CD4-positive, alpha-beta T cell treated with Interleukin-17A for 1 hour (primary cell): ENCODE results near the gene SLC9A3.

Experiments
- DNase-seq: peaks from one replicate; pipeline ENCODE4 v3.0.0-alpha.2; 2020

Gene SLC9A3

DNA sequence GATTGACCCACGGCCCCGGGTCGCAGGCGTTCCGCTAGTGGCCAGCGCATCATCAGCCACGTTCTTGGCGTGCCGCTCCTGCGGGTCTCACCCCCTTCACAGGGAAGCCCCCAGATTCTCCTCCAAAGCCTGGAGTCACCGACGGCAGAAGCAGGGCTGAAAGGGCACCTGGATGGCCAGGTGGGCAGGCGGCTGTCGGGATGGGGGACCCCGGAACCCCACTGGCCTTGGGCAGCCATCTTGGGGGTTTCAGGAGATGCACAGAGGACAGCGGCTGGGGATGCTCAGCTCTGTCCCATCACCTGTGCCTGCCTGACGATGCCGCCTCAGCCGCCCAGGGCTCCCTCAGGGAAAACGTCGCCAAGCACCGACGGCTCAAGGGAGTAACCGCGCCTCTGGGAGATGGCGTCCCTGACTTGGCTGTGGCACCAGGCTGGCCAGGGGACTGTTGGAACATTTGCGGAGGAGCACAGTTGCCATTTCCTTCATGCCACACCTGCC lies 14.1 kb upstream of the SLC9A3 start:
- DNase-seq, result no peak

DNA sequence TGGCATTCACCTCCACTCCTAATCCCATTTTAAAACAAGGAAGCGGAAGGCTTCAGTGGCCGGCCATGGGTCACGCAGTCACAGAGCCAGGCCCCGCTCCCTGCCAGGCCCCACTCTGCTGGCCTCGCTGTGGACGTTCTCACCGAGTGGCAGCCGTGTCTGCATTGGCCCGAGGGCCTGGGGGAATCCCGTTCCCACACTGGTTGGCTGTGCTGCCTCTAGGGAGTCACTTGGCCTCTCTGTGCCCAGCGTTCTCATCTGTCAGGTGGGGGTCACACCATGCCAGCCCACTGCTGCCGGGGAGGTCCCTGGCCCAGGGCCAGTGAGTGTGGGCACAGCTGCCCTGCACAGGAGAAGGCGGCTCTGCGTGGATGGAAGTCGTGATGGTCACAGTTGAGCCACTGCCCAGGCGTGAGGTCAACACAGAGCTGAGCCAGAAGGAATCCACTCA lies 13.4 kb upstream of the SLC9A3 start:
- DNase-seq, result no peak

DNA sequence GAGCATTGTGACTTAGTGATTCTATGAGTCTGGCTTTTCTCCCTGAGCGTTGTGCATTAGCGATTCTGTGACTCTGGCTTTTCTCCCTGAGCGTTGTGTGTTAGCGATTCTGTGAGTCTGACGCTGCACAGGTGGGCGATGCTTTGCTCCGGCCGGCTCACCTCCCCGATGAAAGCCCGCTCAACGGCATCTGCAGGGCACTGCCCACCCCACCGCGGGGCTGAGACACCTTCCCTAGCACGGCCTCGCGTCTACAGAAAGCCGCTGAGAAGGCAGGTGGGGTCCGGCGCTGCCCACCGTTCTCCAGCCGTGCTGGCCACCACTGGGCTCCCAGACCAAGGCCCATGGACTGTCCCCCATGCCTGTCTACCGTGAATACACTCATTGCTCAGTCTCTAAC lies 12.8 kb upstream of the SLC9A3 start:
- no peak for DNase-seq

DNA sequence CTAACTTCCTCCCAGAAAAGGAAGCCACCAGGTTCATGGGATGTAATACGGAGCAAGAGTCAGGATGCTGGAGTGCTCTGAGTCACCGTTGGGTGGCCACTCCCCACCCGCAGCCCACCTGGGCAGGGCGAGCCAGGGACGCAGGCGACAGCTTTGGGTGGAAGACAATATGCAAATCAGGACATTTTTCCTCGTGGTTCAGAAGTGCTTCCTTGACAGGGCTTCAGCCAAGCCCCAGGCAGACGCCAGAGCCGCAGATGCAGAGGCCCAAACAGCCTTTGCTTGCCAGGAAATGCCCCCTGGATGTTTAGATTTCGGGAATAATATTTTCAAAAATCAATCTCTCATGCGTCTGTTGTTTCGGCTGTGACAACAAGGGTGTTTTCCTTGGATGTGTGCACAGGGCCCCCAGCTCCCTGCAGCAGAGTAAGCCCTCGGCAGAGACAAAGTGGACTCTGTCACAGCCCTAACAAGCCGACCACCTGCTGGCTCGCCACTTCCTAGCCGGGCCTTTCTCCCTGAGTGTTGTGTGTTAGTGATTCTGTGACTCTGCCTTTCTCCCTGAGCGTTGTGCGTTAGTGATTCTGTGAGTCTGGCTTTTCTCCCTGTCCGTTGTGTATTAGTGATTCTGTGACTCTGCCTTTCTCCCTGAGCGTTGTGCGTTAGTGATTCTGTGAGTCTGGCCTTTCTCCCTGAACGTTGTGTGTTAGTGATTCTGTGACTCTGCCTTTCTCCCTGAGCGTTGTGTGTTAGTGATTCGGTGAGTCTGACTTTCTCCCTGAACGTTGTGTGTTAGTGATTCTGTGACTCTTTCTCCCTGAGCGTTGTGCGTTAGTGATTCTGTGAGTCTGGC lies 11.8 kb upstream of the SLC9A3 start:
- no peak for DNase-seq

DNA sequence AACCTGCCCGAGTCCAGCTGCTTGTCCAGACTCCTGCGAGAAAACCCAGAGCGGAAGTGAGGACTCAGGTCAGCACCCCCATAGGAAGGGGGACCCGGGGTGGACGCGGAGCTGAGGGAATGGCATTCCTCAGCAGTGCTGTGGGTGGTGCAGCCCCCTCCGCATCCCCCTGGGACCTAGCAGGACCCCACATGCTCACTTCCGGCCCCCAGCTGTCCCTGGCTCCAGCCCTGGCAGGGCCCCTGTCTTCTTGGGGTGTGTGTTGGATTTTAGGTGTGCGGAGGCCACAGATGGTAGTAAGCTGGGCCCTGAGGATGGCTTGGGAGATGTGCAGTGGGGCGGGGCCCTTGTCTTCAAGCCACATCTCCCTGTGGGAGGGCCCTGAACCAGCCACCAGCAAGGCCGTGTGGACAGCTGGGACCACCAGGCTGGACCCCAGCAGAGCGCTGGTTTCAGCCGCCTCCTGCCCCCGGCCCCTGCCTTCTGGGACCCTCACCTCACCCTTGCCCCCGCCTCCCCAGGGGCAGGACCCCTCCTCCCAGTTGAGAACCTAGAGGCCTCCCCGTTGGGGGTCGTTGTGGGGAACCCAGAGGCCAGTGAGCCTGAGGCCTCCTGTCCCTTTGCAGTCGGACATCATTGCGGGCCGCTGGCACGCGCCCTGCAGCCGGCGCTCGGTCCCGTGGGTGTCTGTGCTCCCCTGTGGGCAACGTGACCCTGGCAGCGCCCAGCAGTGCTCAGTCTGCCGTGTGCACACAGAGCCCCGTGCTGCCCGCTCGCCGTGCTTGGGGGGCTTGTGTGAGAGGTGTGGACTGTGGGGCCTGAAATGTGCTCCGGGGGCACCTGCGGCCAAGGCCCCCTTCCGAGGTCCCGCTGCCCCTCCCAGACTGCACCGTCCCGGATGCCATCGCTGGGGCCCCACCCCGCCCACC lies 10.8 kb upstream of the SLC9A3 start:
- DNase-seq, result no peak

DNA sequence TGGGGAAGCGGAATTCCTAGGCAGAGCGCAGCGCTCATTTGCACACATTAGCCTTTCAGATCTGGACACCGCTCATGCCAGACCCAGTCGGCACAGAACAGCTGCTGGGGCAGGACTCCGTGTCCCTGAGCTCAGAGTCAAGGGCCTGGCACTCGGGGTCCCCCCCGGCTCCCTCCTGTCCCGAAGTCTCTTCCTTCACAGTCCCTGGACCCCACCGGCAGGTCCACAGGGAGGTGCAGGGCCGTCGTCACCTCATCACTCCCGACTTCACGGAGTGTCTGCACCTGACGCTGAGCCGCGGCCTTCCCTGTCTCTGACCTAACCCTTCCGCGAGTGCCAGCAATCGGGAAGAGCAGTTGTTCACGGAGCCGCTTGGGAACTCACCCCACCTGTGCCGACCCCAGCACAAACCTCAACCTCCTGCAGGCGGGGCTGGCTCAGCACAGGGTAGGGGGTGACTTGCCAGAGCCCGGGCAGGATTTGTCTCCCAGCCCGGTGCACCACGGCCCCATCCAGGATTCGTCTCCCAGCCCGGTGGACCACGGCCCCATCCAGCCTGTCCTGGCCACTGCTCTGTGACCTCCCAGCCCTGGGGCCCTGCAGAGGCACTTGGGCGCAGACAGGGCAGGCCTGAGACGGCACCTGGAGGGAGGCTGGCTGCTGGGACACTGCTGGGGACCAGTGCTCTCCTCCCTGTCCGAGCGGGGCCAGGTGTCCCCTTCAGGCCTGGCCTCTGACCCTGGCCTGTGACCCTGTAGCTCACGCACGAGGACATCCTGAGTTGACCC lies 9.9 kb upstream of the SLC9A3 start:
- no peak for DNase-seq

DNA sequence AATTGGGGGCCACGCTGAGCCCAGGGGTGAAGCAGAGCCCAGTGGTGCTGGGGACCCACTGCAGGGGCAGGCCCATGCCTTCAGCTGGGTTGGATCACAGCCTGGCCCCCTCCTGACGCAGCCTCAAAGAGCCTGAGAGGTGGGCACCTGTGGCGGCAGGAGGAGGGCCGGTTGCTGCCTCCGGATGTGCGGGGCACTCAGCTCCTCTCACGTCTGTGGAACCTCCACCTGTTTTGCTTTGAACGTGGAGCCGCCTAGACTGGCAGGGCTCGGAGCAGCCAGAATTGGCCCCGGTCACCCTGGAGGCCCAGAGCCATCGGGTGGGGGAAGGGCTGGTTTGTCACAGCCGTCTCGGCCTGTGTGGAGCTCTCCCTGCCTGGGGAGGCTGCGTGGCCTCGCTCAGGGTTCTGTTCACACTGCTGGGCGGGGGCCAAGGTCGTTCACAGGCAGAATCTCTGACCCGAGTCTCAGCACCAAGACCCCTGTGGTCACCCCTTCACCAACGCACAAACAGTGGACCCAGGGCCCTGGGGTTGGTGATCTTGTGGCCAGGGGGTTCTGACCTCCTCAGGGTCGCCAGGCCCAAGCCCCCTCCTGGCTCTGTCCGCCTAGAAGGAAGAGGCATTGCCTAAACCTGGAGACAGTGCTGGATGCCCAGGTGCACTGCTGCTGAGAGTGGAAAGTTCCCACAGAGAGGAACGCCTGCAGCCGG lies 9.2 kb upstream of the SLC9A3 start:
- no peak for DNase-seq

DNA sequence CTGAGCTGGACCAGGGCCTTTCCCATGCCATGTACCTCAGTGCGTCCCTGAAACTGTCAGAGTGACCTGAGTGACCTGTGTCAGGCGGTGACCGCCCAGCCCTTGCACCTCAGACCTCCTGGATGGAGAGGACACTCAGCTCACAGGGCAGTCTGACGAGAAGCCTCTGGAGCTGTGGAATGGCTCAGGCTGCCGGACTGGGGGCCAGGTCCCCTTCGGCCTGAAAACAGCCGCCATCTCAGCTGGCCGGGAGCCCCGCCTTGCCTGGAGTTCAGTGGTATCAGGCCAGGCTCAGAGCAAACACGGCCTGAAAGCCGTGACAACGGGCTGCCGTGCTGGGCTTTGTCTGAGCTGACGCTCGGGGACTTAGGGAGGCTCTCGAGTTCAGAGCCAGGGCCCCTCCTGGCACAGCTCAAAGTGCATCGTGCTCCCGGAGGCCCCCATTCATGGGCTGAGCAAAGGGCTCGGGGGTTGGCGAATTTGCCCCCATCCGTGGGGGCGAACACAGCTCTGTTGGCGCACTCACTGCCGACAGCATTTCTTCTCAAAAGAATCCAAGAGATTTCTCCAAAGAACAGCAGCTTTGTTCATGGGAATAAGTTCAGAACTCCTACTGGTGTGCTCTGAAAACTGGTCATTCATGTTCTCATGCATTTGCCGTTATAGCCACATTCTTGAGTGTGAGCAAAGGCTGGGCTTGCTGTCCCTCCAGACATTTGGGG lies 8.4 kb upstream of the SLC9A3 start:
- DNase-seq, result no peak

DNA sequence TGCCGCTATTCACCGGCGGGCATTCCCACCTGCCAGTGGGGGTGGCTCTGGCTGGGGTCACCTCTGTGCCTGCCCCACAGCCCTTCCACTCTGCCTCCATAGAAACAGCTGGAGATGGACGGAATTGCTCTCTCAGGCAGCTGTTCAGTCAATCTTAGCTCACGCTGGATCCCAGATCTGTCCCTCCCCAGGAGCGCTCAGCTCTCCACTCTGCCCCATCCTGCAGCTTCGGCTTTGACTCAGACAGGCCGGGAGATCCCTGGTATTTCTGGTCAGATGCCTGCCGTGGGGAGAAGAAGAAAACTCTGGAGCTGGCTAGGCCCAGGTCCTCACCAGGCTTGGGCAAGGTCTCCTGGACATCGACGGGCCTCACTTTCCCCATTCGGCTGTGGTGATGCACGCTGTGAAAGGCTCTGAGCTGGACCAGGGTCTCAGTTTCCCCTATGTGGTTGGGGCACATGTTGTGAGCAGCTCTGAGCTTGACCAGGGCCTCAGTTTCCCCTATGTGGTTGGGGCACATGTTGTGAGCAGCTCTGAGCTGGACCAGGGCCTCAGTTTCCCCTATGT lies 7.6 kb upstream of the SLC9A3 start:
- DNase-seq, result no peak

DNA sequence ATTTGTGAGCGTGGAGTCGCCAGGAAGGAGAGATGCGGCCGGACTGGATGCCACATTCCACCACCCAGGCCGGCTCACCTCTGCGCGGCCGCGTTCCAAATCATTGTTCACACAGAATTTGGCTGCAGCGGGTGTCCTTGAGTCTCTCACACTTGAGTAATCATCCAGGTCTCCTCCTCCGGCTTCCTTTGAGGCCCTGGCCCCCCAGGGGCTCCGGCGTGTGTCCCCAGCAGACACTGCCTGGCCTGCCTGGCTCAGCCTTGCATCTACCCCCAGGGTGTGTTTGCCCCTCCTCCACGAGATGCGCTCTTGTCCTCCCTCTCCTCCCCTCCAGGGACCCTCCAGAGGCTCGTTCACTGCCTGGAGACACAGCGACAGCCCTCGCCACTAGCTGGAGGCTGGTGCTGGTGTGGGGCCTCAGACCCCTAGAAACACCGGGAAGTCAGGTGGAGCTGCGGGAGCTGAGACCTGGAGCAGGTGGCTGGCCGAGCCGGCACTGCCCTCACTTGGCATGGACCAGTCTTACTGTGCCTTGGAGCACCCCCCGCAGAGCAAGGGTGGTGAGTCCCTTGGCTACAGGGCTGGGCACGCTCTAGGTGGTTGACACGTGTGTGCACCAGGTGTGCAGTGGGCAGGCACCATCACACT lies 7.0 kb upstream of the SLC9A3 start:
- no peak for DNase-seq

DNA sequence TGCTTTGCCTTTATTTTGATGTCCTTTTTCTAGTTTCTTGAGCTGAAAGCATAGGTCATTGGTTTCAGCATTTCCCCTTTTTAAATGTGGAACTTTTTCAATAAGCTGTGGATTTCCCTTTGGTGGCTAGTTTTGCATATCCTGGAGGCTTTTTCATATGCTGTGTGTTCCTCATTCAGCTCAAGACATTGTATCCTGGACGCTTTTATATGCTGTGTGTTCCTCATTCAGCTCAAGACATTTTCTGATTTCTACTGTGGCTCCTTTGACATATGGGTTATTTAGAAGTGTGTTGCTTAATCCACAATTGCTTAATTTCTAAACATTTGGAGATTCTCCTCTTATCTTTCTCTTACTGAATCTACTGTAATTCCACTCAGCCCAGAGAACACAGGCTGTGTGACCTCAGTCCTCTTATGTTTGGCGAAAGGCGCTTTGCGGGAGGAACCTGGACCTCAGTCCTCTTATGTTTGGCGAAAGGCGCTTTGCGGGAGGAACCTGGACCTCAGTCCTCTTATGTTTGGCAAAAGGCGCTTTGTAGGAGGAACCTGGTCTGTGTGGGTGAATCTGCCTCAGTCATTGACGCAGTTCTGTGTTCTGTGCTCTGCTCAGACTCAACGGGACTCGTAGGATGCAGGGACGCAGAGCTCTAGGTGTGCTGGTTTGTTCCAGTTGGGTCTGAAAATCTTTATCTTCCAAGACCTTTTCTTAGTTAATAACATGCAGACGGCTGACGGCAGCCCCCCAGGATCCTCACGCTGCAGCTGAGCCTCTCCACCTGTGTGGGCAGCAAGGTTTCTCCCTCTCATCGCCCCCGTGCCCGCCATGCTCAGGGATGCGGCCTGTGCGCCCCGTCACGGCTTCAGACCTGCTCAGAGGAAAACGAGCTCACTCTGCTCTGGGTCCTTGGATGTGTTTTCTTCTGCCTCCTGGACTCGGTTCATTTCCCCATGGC lies 6.0 kb upstream of the SLC9A3 start:
- DNase-seq, result peak; percentile 16

DNA sequence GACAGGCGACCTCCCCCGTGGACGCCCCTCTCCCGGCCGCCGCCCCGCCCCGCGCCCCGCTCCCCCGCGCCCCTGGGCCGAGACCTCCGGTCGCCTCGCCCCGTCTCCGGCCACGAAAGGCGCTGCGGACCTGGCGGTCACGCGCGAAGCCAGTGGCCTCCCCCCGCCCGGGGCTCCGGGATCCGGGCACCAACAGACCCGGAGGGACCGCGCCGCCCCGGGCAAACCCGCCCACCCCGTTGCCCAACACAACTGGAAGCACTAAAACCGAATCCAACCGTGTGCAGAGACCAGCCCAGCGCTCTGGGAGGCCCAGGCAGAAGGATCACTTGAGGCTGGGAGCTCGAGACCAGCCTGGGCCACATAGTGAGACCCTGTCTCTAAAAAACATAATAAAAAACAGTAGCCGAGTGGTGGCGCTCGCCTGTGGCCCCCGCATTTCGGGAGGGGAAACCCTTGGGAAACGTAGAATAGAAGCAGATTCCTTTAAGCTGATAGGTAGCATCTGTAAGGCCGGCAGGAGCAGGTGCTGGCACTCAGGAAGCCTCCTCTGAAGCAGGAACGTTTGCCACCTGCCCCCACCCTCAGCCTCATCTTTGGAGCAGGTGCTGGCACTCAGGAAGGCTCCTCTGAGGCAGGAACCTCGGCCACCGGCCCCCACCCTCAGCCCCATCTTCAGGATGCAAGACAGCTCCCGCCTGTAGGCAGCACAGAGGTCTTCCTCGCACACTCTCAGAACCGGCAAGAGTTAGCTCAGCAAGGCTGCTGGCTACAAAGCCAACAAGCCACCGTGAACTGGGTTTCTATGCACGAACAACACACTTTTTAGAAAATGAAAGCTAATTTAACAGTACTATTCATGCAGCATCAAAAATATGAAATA lies 4.6 kb upstream of the SLC9A3 start:
- no peak for DNase-seq

DNA sequence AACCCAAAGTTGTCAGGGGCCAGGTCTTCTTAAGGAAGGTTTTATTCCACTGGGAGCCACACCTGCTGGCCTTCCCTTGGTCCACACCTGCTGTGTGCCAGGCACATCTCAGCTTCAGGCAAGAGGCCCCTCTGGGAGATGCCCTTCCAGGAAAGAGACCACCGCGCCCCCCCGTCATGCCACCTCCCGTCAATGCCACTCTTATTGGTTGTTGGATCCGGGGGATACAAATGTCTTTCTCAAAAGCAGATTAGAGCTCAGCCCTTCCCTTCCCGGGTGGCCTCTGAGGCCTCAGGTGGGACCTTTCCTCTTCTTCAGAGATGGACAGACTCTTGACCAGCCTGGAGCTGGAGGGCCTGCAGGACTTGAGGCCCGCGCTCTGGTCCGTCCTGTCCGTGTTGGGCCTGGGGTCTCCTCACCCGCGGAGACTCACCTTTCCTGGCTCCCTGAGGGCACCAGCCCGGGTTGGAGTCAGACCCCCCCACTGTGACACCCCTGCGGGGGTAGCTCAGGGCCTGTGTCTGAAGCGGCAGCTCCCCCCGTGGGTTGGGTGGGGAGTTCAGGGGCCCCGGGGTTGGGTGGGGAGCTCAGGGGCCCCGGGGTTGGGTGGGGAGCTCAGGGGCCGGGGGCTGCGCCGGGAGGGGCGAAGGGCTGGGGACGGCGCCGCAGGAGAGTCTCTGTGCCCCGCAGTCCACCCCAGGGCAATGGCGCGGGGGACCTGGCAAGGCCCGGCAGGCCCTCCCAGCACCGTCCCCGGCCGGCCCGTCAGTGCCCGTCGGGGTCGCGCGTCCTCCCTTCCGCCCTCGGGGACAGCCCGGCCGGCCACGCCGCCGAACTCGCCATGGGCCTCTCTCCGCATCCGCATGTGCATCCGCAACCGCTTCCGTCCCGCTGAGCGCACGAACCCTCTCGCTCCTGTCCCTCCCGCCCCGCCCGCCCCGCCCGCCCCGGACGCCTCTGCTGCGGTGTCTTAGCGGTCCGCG lies 3.7 kb upstream of the SLC9A3 start:
- DNase-seq, result no peak

DNA sequence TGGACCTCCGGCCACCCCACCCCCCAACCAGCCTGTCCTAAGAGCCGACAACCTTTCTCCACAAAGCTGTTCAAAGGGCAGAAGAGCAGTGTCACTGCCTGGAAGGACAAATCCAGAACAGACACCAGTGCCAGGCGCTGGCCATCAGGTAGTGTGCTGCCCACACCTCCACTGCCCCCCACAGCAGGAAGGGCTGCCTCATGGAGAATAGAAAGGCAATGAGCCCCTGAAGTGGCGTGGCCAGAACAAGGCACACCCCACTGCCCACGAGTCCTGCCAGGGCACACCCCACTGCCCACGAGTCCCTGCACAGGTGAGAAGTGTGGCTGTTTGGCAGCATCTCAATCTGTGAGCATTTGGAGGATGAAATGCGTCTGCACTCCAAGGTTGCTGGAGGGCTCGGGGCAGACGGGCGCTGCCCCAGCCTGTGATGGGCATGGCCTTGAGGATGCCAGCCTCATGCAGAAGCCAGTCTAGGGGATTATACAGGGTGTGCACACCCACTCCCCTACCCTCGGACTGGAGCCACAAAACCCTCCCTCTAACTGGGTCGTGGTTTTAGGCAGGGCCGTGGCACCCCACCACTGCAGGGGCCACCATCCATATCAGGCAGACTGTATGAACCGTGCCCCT lies 2.3 kb upstream of the SLC9A3 start:
- DNase-seq, result no peak

DNA sequence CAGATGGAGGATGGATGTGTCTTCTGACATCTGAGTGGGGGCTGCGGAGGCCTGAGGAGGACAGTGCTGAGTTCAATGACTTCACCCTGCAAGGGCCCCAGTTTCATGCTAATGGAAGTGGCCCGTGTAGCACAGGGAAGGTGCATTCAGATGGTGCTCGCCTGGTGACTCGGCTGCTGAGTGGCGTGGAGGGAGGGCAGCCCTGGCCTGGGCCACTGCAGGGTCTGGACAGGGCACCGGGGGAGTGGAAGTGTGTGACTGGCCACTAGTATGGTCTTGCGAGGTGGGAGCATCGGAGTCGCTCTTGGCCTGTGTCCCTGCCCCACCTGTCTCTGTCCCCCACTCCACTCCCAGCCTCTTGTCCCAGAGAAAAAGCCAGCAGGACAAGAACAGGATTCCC lies 1.7 kb upstream of the SLC9A3 start:
- DNase-seq, result no peak

DNA sequence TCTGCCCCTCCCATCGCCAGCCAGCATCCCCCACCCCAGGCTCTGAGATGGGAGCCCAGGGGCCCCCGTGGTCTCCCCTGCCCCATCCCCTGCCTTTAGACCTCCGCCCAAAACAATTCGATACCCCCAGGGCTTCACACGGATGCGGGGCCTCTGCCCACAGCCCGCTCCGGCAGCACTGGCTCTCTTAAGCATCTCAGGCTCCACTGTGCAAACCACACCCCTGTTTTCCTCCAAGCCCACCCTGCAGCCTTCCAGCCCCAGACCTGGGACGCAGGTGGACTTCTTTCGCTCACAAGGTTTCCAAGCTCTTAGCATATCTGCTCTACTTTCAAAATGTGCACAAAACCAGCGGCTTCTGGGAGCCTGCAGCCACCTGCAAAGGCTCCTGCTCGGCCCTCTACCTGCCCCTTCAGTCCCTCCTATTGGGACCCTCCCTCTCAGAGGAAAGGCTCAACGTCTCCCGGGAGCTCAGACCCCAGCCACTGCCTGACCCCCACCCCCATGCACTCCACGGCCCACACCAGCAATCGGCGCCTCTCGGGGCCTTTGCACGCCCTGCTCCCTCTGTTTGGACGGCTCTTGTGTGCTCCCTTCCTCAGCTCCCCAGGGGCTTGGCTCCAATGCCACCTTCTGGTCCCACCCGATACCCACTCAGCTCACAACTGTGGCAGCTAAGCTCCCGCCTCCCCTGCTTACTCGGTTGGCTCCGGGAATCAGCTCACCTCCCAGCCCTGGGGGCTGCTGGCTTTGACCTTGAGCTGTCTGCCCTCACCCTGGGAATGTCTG lies 918 bp upstream of the SLC9A3 start:
- no peak for DNase-seq
